HG02938 (cell line): ENCODE data around the gene TGFA.

Experiments used
- ATAC-seq: cut with Tn5 transposase; IDR thresholded peaks from one replicate; pipeline ENCODE4 v1.9.1; 2021; ENCODE audit warnings: mild to moderate bottlenecking, moderate library complexity; ENCODE audit not compliant: unreplicated experiment

Gene TGFA

GRCh38 chr2:70553334-70553583, 367 bp downstream of the TGFA start:
- ATAC-seq, result peak; percentile 14

- ATAC-seq, result no peak
Measured at GRCh38 chr2:70552501-70553333, 909 bp downstream of the TGFA start.

DNA sequence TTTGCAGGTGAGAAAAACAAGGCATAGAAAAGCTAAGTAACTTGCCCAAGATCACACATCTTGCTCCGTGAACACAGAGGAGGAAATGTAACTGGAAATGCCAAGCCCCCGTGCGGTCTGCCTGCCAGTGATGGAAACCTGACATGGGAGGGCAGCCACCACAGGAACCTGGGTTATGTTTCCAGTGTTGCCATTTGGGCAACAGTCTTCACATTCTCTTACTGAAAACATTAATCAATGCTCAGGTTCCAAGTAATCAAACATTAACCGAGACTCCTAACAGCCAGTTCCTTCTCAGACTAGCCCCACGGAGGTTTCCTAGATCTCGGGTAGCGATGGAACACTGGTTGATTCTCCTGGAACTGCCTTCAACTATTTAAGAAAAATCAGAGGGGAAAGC, 2.5 kb downstream of the TGFA start:
- no peak for ATAC-seq

DNA sequence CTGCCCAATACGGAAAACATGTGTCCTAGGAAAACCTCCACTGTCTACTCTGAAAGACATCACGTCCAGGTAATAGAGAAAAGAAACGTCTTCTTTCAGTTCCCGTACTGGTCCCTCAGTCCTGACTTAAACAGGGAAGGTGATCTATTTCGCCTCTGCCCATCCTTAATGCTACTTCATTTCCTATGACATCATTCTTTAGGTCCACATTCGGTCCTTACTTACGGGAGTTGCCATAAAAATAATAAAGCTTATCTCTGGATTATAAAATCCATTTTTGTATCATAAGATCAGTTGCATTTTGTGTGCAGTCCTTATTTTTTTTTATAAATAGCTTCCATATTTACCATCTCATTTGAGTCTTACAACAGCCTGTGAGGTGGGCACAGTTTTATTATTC, 3.7 kb downstream of the TGFA start:
- no peak for ATAC-seq

DNA sequence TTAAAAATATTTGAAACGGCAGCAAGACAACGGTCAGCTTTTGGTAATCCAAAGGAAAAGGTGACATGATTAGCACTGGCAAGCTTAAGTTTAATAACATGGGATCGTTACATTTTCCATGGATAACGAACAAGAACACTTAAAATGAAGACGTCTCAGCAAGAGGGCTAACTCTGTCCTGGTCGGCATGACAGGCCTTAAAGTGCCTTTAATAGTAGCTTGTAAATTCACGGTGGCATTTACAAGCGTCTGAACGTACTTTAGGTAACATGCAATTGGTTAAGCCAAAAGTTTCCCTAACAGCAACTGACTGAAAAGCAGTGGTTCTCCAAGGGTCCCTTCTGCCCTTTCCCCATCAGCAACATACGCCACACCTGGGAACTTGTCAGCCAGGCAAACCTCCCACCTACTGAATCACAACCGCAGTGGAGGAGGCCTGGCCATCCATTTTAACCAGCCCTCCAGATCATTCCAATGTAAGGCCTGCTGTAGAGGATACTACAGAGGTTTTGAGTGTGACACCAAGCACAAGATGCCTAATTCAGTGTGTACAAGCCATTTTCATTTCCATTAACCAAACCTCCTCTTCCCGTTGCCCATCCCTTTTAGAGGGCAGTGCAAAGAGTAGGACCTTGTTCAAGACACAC, 4.4 kb downstream of the TGFA start:
- no peak for ATAC-seq

- no peak for ATAC-seq
Measured at GRCh38 chr2:70548233-70548632, 5.4 kb downstream of the TGFA start.

DNA sequence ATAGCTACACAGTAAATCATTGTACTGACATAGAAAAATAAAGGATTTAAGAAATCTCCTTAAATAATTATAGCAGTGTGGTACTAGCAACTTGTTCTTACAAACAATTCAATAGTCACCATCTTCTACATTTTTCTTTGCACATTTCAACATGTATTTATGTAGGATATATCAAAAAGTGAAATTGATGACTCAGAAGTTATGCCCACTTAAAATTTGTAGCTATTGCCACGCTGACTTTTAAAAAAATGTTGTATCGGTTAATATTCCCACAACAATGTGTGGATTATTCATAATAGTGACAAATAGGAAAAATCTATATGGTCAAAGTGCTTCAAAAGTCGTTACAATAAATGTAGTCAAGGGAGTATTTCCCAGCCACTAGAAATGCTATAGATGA, 6.7 kb downstream of the TGFA start:
- ATAC-seq, result no peak

- ATAC-seq, result no peak
Measured at GRCh38 chr2:70546376-70546775, 7.2 kb downstream of the TGFA start.

DNA sequence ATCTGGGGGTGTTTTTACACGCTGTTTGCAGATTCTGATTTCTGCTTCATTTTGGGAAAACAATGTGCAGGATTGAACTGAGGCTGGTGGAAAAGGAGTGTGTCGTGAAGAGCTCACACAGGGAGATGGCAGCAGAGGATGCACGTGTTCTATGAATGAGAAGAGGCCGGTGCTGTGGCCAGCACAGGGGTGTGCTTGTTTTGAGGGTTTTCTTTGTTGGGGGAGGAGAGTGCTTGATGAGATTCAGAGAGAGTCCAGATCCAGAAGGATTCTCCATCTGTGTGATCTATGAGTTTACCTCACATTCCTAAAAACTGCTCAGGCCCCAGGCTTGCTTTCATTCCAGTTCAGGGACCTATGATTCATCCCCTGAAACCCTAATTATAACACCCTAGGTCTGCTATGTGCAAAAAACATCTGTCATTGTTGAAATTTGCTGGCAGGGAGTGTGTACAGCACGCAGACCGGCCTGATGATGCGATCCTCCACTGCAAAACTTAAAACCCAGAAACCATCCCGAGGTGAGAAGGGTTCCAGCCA, 12.1 kb downstream of the TGFA start:
- ATAC-seq, result no peak

DNA sequence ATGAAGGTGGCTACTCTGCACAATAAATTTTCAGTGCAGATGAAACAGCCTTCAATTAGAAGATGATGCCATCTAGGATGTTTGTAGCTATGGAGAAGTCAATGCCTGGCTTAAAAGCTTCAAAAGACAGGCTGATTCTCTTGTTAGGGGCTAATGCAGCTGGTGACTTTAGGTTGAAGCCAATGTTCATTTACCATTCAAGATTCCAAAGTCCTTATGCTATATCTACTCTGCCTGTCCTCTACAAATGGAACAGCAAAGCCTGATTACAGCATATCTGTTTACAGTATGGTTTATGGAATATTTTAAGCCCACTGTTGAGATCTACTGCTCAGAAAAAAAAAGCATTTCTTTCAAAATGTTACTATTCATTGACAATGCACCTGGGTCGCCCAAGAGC, 15.8 kb downstream of the TGFA start:
- ATAC-seq, result no peak

DNA sequence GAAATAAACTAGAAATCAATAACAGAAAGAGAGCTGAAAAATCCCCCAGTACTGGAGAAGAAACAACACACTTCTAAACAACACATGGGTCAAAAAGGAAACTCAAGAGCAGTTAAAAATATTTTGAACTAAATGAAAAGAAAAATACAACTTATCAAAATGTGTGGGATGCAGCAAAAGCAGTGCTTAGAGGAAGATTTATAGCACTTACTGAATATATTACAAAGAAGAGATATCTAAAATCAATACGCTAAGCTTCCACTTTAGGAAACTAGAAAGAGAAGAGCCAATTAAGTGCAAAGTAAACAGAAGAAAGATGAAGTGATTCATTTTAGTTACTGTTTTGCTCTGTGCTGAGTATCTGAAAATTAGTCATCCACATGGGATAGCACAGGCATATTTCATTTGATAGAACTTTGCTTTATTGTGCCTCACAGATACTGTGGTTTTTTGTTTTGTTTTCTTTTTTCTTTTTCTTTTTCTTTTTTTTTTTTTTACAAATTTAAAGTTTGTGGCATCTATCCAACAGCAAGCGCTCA, 17.0 kb downstream of the TGFA start:
- no peak for ATAC-seq

DNA sequence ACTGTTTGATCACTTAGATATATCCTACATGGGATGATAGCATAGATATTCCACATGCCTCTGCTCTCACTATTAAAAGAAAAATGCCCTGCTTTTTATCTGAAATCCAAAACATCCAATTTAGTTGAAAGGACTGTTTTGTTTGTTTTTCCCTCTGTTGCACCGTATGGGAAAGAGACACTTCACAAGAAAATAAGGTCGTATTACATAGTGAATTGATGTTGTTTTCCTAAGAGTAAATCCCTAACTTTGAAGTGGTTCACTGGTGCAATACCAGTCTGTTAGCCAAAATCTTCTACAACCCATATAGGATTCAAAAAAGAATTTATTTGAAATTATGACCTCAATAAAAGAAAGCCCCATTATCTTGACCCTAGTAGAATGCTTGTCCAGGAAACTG, 18.1 kb downstream of the TGFA start:
- no peak for ATAC-seq

GRCh38 chr2:70534183-70534836, 19.3 kb downstream of the TGFA start:
- no peak for ATAC-seq

GRCh38 chr2:70532244-70532935, 21.2 kb downstream of the TGFA start:
- ATAC-seq, result no peak

DNA sequence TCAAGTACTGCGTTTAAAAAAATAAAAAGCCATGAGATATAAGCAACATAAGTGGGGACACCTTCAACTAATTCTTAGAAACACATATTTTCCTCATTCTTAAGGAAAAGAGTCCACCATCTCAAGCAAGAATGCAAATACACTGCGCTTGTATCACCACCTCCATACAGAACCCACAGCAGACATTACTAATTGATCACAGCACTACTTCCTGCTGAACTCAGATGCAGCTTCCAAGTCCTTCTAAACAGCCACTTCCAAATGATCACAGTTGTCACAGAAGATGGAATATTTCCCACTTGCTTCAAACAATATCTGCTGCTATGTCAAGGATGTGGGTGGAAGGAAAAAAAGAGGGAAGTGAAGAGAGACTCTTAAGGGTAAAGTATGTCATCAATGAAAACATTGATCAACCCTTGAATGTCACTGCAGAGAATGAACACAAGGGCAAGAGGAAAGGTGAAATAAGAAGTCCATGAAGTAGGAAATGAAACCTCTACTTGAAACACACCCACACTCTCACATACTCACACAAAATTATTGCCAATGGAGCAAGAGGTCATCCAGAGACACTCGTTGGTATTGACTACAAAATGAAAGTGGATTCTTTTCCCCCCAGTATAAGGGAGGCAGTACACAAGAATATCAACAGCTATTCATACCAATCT, 22.1 kb downstream of the TGFA start:
- ATAC-seq, result no peak

GRCh38 chr2:70529610-70530009, 24.0 kb downstream of the TGFA start:
- ATAC-seq, result no peak

DNA sequence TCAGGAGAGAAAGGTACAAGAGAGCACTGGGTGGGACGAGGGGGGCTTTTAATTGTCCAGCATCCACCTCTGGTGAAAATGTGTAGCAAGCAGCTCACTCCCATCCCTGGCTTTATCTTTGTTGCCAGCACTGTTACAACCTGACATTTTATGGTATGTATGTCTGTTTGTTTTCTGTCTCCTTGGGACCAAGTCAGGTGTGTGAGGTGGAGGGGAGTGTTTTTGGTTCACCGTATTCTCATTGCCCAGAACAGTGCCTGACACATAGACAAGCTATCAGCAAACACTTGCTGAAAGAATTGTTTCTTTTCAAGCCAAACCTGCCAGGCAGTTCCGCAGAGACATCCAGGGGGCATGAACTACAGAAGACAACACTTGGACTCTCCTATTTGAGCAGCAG, 24.7 kb downstream of the TGFA start:
- no peak for ATAC-seq

DNA sequence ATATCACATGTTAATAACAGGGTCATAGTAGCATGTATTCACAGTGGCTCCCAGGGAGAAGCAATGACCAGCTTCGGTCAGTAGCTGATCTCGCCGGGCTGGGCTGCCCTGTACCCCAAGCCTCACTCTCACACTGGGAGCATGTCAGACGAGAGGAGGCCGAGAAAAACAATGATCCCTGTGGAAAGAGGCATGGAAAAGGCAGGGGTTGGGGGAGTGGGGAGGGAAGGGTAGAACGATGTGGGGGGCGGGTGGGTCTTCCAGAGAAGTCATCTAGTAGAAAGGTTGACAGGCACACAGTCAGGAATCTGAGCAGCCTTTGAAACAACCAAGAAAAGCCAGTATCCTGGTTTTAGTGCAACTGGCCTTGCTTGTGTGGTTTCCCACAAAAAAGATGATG, 25.4 kb downstream of the TGFA start:
- ATAC-seq, result no peak

GRCh38 chr2:70527447-70528080, 26.1 kb downstream of the TGFA start:
- ATAC-seq, result no peak

GRCh38 chr2:70526126-70526525, 27.5 kb downstream of the TGFA start:
- no peak for ATAC-seq
